Calu3 (cell line): ENCODE data around the gene TMEM263. TPM values are rescaled to one million over a fixed set of nuclear protein-coding genes. Genes with fewer than 3 reads are reported as not detected.

Experiments
- BruUV-seq: library from RNA; stranded (reverse); fragments of 400-500 nt; replicated peaks from 2 replicates; lab custom pipeline; 2021; lab: Mats Ljungman, UMichigan
- CTCF ChIA-PET: fragments of 300-600 bp; sonication (Branson Sonifier 250); formaldehyde crosslinking; loops from one replicate; lab custom pipeline; 2022; ENCODE audit warnings: antibody characterized with exemption; lab: Charles Lee
- DNase-seq: peaks from one replicate; pipeline ENCODE4 v3.0.0; 2022
- H3K27ac Mint-ChIP-seq: one replicate; pipeline ENCODE4 v1.8.0; 2022; ENCODE audit warnings: mixed read lengths; ENCODE audit not compliant: unreplicated experiment
- H3K27me3 Mint-ChIP-seq: one replicate; pipeline ENCODE4 v1.8.0; 2022; ENCODE audit warnings: mixed read lengths; ENCODE audit not compliant: unreplicated experiment
- H3K36me3 Mint-ChIP-seq: one replicate; pipeline ENCODE4 v1.8.0; 2022; ENCODE audit warnings: mild to moderate bottlenecking, moderate library complexity, mixed read lengths; ENCODE audit not compliant: insufficient read depth, unreplicated experiment
- H3K4me1 Mint-ChIP-seq: one replicate; pipeline ENCODE4 v1.8.0; 2022; ENCODE audit warnings: mild to moderate bottlenecking, low read depth, mixed read lengths; ENCODE audit not compliant: unreplicated experiment
- H3K4me3 Mint-ChIP-seq: one replicate; pipeline ENCODE4 v1.8.0; 2022; ENCODE audit warnings: mild to moderate bottlenecking, low read depth, moderate library complexity, mixed read lengths; ENCODE audit not compliant: unreplicated experiment
- H3K9me3 Mint-ChIP-seq: one replicate; pipeline ENCODE4 v1.8.0; 2022; ENCODE audit warnings: low read depth, mixed read lengths; ENCODE audit not compliant: unreplicated experiment
- CTCF ChIP-seq: fragments of 200-600 bp; IDR thresholded peaks from one replicate; pipeline ENCODE4 v1.8.0; 2022; ENCODE audit warnings: antibody characterized with exemption; ENCODE audit not compliant: unreplicated experiment
- intact Hi-C: fragments of 100-400 bp; cut with micrococcal nuclease; formaldehyde crosslinking; loops from one replicate; pipeline ENCODE4 v1.10.0; 2022; ENCODE audit not compliant: unreplicated experiment
- total RNA-seq: library from RNA; stranded (reverse); gene quantifications from 2 replicates; pipeline ENCODE4 v1.2.3, GENCODE V29; 2022

TMEM263 gene
- total RNA-seq, 1 experiment from 2014 or later = 46.3 TPM

- BruUV-seq = no TSS peak
- Mint-ChIP-seq H3K27ac (no peak overlapping the region), H3K27me3 (peaks cover 43% of the 10 kb centered on the region), H3K4me1 (no peaks in the 10 kb centered on the region), H3K36me3 (no peaks in the 10 kb centered on the region), H3K4me3 (no peak overlapping the region), H3K9me3 (peaks cover 11% of the 10 kb centered on the region)
- DNase-seq = no peak
- intact Hi-C loops = no loop called here
- no peak for TF ChIP-seq CTCF
- CTCF ChIA-PET = no interaction called here
Observed at GRCh38 chr12:106947461-106947860, 8.2 kb upstream of the TMEM263 start.

DNA sequence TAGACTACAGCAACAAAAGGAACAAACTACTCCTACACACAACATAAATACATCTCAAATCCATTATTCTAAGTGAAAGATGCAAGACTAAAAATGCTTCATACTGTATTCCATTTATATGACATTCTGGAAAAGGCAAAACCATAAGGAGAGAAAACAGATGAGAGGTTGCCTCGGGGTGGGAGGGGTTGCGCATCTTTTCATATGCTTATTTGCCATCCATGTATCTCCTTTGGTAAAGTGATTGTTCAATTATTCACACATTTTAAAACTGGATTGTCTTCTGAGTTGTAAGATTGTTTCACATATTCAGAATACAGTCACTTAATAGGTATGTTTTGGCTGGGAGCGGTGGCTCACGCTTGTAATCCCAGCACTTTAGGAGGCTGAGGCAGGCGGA, 5.1 kb upstream of the TMEM263 start:
- H3K9me3 Mint-ChIP-seq = peaks cover 11% of the 10 kb centered on the region

DNA sequence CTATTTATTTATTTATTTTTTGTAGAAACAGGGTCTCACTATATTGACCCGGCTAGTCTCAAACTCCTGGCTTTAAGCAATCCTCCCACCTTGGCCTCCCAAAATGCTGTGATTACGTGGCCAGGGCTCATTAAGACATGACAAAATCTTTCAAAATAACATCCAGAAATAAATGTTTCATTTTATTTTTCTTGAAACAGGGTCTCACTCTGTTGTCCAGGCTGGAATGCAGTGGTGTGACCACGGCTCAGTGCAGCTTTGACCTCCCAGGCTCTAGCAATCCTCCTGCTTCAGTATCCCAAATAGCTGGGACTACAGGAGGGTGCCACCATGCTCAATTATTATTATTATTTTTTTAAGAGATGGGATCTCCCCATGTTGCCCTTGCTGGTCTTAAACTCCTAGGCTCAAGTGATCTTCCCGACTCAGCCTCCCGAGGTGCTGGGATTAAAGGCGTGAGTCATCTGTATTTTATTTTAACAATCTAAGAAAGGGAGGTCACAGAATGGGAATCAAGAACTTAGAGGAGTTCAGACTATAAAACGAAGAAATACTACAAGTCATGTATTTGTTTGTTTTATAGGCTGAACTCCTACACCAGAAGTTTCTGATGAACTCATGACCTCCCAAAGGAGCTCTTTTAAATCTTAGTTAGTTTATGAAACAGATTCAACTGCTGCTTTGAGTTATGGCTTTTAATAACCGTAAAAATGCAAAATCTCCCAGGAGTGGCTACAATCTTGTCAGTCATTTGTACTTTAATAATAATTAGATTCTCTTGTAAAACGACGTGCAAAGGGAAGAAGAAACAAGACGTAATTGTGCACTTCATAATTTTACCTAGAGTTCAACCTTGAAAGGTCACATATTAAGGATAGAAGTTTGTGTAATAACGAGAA, 2.1 kb upstream of the TMEM263 start:
- H3K4me1 Mint-ChIP-seq = peaks cover 7% of the 10 kb centered on the region
- peaks cover 39% of the 10 kb centered on the region for H3K27me3 Mint-ChIP-seq
- no peak for DNase-seq
- TF ChIP-seq CTCF = no peak
- H3K36me3 Mint-ChIP-seq = peaks cover 32% of the 10 kb centered on the region
- BruUV-seq = no TSS peak
- peaks cover 7% of the 10 kb centered on the region for H3K9me3 Mint-ChIP-seq
- CTCF ChIA-PET = interaction anchor here (1.2 kb wide), 1 partner anchor 596 kb away, joined by 3 read pairs; the partner anchor contains the start of gene POLR3B
- intact Hi-C loops = no loop called here
- H3K27ac Mint-ChIP-seq = no peak overlapping the region
- H3K4me3 Mint-ChIP-seq = no peak overlapping the region

More for the DNA sequence above, 5.1 kb upstream of the TMEM263 start:
- CTCF ChIA-PET = no interaction called here
- no peak for DNase-seq
- Mint-ChIP-seq H3K27me3 (peaks cover 44% of the 10 kb centered on the region), H3K27ac (no peak overlapping the region), H3K4me3 (no peak overlapping the region), H3K36me3 (peaks cover 9% of the 10 kb centered on the region), H3K4me1 (peaks cover 7% of the 10 kb centered on the region)
- BruUV-seq = no TSS peak
- TF ChIP-seq CTCF = no peak
- intact Hi-C loops = no loop called here

- peaks cover 7% of the 10 kb centered on the region for H3K4me1 Mint-ChIP-seq
- peaks cover 3% of the 10 kb centered on the region for H3K9me3 Mint-ChIP-seq
- intact Hi-C loops = no loop called here
- CTCF ChIA-PET = interaction anchor here (0.7 to 1.6 kb wide), 3 partner anchors 33 to 597 kb away, joined by 3 to 13 read pairs (median 3); partner anchors contain the start of genes MTERF2 and POLR3B
- peaks cover 32% of the 10 kb centered on the region for H3K36me3 Mint-ChIP-seq
- no peak for TF ChIP-seq CTCF
- H3K27me3 Mint-ChIP-seq = peaks cover 28% of the 10 kb centered on the region
- H3K4me3 Mint-ChIP-seq = peak overlapping the region; percentile 77
- BruUV-seq = TSS peak; percentile 68
- DNase-seq = no peak
- H3K27ac Mint-ChIP-seq = peak overlapping the region; percentile 89
Observed at GRCh38 chr12:106954462-106955376, 988 bp upstream of the TMEM263 start.
